ENCODE data around the gene LATS2.

DNA sequence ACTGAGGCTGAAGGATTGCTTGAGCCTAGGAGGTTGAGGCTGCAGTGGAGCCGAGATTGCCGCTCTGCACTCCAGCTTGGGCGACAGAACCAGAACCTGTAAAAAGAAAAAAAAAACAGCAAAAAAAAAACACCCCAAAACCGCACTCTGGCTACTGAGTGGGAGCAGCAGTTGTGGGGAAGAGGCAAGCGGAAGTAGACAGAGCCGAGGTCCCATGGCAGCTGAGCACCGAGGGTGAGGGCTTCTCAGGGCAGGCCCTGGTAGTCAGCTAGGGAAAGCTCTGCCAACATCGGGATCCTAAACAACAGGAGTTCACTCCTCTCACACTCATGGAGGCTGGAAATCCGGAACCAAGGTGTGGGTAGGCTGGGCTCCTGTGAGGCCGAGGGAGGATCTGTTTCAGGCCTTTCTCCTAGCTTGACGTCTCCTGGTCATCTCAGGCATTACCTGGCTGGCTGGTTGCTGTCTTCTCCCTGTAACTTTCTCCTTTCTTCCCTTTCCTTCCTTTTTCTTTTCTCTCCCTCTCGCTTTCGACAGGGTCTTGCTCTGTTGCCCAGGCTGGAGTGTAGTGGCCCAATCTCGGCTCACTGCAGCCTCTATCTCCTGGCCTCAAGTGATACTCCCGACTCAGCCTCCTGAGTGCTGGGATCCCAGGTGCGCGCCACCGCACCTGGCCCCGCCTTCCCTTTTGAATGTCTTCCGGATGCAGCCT lies 15.8 kb upstream of the LATS2 start:
- no peak for TF ChIP-seq POLR2A (IDR thresholded peaks at IDR 0.05)
- TF ChIP-seq, protein P1, sequence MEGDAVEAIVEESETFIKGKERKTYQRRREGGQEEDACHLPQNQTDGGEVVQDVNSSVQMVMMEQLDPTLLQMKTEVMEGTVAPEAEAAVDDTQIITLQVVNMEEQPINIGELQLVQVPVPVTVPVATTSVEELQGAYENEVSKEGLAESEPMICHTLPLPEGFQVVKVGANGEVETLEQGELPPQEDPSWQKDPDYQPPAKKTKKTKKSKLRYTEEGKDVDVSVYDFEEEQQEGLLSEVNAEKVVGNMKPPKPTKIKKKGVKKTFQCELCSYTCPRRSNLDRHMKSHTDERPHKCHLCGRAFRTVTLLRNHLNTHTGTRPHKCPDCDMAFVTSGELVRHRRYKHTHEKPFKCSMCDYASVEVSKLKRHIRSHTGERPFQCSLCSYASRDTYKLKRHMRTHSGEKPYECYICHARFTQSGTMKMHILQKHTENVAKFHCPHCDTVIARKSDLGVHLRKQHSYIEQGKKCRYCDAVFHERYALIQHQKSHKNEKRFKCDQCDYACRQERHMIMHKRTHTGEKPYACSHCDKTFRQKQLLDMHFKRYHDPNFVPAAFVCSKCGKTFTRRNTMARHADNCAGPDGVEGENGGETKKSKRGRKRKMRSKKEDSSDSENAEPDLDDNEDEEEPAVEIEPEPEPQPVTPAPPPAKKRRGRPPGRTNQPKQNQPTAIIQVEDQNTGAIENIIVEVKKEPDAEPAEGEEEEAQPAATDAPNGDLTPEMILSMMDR (IDR thresholded peaks at IDR 0.05): no peak
